C1 segment of cervical spinal cord (tissue), 14 donors: ENCODE data around the gene OBSCN.

Source experiments
- DNase-seq, 14 donors: peaks; one replicate each; lab custom pipeline; 2025; lab: John Stamatoyannopoulos, UW

Gene OBSCN

DNA sequence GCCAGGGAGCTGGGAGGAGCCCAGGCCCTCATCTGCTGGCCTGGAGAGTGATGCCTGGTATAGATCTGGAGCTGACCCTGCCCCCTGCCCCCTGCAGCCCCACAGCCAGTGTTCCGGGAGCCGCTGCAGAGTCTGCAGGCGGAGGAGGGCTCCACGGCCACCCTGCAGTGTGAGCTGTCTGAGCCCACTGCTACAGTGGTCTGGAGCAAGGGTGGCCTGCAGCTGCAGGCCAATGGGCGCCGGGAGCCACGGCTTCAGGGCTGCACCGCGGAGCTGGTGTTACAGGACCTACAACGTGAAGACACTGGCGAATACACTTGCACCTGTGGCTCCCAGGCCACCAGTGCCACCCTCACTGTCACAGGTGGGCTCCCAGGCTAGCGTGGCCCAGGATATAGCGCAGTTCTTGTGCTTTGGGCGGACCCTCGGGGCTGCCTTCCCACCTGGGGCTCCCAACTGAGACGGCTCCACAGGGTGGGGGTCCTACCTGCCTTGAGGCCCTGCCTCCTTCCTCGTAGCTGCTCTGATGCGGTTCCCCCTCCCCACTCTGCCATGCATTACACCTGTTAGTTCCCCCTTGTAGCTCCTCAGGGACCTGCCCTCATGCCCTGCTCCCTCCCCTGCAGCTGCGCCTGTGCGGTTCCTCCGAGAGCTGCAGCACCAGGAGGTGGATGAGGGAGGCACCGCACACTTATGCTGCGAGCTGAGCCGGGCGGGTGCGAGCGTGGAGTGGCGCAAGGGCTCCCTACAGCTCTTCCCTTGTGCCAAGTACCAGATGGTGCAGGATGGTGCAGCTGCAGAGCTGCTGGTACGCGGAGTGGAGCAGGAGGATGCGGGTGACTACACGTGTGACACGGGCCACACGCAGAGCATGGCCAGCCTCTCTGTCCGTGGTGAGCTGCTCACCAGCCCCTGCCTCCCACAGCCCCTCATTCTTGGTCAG is 98.7 kb downstream of the OBSCN start:
- peak in 1 of 14 donors; percentile 29 for DNase-seq

DNA sequence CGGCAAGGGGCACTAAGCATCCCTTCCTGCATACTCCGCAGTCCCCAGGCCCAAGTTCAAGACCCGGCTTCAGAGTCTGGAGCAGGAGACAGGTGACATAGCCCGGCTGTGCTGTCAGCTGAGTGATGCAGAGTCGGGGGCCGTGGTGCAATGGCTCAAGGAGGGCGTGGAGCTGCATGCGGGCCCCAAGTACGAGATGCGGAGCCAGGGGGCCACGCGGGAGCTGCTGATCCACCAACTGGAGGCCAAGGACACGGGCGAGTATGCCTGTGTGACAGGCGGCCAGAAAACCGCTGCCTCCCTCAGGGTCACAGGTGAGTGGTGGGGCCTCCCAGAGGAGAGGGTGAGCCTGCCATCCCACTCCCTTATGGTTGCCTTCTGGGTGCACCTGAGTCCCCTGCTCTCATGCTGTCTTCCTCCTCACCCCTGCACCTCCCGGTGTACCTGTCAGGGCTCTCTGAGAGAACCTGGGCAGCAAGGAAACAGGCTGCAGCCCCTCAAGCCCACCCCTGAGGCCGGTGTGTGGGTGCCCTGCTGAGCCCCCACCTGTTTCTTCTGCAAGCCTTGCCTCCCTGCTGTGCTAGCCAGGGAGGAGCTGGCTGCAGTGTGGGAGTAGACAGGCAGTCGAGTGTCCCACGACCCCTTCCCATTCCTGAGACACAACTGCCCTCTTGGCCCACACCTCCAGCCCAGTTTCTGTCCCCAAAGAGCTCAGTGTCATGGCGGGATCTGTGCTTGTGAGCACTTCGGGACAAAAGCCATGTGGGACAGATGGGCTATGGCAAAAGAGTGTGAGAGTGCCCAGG is 99.6 kb downstream of the OBSCN start:
- no peak for DNase-seq

DNA sequence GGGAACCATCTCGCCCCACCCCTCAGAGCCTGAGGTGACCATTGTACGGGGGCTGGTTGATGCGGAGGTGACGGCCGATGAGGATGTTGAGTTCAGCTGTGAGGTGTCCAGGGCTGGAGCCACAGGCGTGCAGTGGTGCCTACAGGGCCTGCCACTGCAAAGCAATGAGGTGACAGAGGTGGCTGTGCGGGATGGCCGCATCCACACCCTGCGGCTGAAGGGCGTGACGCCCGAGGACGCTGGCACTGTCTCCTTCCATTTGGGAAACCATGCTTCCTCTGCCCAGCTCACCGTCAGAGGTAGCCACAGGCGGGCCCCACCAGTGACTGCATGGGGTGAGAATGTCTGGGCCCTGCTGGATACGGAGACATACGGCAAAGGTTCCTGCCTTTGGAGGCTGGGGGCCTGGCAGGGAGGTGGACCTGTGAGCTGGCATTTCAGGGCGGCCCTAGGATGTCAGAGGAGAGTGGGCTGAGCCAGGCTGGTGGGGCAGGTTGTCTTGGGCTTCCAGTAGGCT is 100.3 kb downstream of the OBSCN start:
- DNase-seq: no peak

DNA sequence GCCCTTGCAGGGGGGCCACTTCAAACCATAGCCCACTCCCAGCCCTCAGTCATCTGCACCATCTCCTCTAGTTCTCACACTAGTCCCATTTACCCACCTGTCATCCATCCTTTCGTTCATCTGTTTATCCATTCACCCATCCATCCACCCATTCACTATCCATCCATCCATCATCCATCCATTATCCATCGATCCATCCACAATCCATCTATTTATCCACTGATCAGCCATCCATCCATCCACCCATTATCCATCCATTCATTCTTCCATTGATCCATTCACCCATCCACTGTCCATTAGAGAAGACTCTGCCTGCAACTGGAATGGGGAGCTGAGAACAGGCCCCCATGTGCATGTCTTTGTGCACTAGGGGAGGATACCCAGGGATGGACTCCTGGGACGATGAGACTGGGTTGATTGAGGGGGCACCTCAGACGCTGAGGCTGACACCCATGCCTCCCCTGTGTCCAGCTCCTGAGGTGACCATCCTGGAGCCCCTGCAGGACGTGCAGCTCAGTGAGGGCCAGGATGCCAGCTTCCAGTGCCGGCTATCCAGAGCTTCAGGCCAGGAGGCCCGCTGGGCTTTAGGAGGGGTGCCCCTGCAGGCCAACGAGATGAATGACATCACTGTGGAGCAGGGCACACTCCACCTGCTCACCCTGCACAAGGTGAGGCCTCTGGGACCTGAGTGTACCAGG is 100.9 kb downstream of the OBSCN start:
- DNase-seq: no peak

DNA sequence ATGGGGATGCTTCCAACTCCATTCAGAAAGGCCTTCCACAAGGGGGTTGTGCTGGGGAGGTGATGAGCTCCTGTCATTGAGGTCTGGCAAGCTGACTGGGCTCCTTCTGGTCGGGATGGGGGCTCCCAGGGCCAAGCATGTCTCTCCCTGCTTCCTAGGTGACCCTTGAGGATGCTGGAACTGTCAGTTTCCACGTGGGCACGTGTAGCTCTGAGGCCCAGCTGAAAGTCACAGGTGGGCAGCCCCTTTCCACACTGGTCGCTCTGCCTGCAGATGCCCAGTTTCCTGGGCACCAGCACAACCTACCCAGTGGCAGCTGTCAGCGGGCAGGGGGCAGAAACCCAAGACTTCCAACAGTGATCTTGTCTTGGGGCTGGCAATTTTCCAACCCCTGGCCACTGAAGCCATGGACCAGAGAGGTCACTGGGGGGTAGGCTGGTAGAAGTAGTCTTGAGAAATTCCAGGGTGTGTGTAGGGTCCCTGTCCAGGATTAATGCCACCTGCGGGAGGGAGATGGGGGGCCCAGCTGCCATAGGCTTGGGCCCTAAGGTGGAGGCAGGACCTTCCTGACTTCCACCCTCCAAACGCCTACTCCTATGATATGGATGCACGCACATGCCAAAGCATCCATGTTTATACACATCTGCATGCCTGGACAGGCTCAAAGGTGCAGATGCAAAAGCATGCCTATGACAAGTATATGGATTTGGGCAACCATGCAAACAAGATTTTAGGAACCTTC is 101.7 kb downstream of the OBSCN start:
- no peak for DNase-seq

DNA sequence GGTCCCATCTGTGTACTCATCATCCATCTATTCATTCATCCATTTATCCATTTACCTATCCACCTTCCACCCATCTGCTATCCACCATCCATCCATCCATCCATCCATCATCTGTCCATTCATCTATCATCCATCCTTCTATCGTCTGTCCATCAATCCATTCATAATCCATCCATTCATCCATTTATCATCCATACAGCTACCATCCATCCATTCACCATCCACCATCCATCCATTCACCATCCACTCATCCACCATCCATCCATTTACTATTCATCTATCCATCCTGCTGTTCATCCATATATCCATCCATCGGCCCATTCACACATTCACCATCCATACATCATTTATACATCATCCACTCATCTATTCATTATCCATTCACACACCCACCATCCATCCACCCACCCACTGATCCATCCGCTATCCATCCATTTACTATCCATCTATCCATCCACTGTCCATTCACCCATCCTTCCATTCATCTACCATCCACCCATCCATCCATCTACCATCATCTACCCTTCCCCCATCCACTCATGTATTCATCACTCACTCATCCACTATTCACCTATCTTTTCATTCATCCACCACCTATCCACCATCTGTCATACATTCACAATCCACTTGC is 102.4 kb downstream of the OBSCN start:
- DNase-seq: no peak

DNA sequence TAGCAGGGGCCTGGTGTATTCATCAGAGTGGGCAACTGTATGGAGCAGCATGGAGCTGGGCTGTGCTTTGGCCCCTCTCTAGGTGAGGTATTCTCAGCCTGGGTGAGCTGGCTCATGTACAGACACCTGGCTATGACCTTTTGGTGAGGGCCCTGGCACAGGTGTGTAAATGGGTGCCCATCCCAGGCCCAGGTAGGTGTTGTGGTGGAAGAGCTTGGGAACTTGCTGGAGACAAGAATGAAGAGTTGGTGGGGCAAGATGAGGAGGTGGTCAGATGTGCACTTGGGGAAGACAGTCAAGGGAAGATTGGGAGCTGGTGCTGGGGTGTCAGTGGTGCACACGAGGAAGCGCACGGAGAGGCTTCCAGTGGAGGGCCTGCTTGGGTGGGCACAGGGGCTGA is 103.2 kb downstream of the OBSCN start:
- DNase-seq: no peak

DNA sequence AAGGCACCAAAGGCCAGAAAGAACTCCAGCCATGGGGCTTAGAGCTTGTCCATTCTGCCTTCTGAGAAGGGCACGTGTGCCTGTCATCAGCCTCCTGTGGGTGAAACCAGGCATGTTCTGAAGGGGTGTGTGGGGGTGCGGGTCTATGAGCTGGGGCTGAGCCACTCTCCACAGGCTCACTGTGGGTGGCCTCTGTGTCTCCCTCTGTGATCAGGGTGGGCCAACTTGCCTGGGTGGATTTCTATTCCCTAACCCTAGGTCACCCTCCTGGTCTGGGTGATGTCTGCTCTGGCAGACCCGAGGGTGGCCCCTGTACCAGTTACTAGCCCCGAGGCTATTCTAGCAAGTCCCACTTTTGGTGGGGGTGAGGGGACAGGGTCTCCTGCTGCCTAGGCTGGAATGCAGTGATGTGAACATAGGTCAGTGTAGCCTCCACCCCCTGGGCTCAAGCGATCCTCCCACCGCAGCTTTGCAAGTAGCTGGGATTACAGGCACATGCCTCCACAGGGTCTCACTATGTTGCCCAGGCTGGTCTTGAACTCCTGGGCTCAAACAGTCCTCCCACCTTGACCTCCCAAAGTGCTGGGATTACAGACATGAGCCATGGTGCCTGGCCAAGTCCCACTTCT is 104.4 kb downstream of the OBSCN start:
- no peak for DNase-seq

DNA sequence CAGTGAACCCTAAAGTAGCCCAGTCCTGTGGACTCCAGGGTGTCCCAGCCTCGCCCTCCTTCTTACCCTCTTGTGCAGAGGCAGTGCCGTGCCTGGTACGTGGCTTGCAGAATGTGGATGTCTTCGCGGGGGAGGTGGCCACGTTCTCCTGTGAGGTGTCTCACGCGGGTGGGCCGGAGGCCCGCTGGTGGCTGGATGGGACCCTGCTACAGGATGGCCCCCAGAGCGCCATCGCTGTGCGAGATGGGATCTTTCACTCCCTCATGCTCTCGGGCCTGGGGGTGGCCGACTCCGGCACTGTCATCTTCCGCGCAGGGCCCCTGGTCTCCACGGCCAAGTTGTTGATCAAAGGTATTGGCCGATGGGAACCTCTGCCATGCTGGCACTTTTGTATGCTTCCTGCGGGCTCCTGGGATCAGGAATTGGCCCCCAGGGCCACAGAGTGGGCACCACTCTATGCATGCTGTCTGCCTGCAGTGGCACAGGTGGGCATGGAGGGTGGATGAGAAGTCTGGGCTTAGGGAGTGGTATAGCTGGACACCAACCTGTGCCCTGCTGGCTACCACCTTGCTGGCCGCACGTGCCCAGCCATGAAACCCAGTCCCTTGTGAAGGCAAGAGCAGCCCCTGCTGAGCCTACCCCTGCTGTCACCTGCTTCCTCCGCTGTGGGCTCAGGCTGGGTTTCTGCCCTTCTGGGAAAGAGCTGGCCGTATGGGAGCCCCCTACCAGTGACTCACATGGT is 105.9 kb downstream of the OBSCN start:
- no peak for DNase-seq

DNA sequence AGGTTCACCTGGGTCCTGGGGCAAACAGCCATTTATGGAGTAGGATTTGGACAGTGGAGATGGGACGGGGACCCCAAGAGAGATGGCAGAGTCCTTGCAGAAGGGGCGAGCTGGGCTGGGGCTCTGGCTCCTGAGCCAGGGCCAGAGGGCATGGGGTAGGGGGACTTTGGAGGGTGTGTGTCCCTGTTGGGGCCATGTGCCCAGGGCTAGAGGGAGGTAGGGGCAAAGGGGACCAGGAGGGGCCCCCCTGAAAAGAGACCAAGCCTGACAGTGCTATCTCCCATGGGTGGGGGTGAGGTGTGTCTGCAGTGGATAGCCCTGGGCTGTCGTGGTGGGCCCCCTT is 106.4 kb downstream of the OBSCN start:
- DNase-seq: no peak

DNA sequence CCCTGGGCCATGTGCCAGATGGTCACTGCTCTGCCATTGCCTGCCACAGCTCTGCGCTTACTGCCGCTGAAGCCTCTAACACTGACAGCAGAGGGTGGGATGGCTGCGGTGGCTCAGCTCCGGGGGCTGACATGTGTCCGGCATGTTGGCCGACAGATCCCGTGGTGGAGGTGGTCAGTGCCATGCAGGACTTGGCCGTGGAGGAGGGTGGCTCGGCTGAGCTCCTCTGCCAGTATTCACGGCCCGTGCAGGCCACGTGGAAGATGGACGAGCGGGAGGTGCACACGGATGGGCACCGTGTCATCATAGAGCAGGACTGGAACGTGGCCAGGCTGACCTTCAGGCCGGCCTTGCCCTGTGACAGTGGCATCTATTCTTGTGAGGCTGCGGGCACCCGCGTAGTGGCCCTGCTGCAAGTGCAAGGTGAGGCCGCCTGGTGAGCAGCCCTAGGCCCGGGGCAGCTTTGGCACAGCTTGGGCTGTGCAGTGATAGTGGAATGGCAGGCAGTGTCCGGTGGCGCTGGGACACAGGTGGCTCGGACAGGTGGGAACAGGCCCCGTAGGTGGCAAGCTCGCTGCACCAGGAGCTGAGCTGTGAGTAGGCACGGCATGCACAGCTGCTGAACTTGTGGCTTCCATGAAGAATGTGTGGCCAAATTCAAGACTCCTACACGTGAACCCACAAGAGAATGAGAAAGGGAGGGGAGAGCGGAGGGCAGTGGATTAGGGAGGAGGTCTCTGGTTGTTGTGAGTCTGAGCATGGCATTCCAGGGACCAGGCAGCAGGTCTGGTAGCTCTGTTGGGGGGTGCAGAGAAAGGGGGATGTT is 107.0 kb downstream of the OBSCN start:
- DNase-seq: no peak

DNA sequence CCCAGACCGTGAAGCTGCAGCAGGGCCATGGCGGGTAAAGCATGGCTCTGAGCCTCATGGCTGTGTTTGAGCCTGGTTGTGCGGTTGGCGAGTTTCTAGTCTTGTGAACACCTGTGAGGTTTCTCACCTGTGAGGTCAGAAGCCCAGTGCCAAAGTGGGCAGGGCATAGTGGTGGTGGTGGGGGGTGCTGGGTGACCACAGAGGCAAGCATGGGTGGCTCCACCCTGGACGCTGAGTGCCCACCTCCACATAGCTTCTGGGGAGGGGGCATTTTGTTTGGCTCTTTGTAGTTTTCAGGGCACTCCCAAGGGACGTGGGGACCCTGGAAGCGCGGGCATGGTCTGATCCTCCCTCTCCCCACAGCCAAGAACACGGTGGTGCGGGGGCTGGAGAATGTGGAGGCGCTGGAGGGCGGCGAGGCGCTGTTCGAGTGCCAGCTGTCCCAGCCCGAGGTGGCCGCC is 107.7 kb downstream of the OBSCN start:
- DNase-seq: no peak

DNA sequence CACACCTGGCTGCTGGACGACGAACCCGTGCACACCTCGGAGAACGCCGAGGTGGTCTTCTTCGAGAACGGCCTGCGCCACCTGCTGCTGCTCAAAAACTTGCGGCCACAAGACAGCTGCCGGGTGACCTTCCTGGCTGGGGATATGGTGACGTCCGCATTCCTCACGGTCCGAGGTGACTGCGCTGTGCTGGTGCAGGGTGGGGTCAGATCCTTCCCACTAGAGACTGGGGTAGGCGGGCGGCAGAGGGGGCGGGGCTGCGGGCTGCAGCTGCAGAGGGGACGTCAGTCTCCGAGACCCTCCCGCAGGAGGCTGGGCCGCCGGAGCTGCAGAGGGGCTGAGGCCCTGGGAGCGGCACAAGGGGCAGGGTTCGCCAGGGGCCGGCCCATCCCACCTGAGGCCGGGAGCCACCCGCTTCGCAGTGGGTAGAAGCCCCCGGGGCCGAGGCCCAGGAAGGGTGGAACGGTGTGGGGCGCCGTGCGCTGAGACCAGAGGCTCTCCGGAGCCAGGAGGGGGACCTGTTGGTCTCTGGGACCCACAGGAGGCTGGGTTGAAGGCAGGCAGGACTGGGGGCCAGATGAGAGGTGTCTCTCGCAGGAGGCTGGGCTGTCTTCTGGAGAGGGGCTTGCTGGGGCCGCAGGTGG is 108.2 kb downstream of the OBSCN start:
- DNase-seq: no peak

DNA sequence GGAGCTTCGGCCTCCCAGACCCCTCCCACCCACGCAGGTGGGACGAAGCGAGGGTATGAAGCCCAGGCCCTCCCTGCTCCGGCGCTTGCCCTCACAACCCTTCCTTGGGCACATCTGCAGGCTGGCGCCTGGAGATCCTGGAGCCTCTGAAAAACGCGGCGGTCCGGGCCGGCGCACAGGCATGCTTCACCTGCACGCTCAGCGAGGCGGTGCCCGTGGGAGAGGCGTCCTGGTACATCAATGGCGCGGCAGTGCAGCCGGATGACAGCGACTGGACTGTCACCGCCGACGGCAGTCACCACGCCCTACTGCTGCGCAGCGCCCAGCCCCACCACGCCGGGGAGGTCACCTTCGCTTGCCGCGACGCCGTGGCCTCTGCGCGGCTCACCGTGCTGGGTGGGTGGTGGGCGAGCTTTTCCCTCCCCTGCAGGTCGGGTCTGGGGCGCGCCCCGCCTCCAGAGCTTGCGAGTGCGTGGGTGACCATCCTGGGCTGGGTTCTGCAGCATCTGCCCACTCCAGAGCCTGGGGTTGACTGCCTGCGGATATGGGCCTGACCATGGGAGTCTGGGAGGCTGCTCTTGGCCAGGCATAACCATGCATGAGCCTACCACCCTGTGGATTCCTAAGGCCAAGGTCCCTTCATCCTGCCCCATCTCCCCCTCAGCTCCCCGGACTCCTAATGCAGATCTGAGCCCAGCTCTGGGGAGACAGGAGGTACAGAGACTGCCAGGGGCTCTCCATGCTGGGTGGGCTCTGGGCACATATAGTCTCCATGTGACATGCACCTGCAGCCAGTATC is 108.9 kb downstream of the OBSCN start:
- DNase-seq: no peak

DNA sequence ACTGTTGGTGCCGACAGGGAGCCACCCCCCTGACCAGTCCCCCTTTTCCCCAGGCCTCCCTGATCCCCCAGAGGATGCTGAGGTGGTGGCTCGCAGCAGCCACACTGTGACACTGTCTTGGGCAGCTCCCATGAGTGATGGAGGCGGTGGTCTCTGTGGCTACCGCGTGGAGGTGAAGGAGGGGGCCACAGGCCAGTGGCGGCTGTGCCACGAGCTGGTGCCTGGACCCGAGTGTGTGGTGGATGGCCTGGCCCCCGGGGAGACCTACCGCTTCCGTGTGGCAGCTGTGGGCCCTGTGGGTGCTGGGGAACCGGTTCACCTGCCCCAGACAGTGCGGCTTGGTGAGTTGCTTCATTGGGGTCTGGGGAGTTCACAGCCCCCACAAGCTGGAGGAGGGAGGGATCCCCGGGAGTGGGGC is 109.6 kb downstream of the OBSCN start:
- no peak for DNase-seq

DNA sequence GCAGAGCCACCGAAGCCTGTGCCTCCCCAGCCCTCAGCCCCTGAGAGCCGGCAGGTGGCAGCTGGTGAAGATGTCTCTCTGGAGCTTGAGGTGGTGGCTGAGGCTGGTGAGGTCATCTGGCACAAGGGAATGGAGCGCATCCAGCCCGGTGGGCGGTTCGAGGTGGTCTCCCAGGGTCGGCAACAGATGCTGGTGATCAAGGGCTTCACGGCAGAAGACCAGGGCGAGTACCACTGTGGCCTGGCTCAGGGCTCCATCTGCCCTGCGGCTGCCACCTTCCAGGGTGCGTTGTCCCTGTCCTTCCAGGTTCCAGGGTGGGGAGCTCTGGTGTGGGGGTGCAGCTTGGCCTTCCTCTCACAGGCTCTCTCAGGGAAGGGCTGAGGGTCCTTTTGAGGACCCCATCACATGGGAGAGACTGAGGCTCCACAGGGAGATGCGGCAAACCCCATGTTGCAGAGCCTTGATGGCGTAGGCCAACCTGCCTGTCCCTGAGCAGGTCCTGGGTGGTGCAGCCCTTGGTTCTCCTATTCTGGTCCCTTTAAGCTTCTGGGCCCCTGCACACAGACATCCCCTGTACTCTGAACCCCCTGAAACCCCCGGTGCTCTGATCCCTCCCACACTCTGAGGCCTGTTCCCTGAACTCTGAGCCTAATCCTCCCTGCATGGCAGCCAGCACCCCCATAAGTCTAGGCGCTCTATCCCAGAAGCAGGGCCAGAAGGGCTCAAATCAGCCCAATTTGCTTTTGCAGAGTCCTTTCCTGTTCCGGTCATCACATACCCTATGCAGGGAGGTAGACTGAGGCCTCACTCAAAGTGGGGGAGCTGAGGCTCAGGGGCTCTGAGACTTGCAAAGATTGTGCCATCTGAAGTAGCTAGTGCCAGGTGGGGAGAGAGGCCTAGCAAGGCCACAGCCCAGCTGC is 110.3 kb downstream of the OBSCN start:
- no peak for DNase-seq
